Activated naive CD8-positive, alpha-beta T cell treated with anti-CD3 and anti-CD28 coated beads, Interleukin-2, amount 50 U/mL, for 16 hours (primary cell): ENCODE results near the gene NR1H4.
"Not testable (repeated sequence)": the region's sequence is repeated elsewhere in the genome, so short reads cannot be mapped to it uniquely, and the experiment has no call there.

Experiments used
- DNase-seq: peaks from one replicate; pipeline ENCODE4 v3.0.0-alpha.2; 2020; ENCODE audit warnings: low read depth, low spot score

Gene NR1H4

GRCh38 chr12:100473716-100474150, at the start of gene NR1H4:
Gene NR1H4 (plus strand): TSS chr12:100473866. CDS start chr12:100493324, 19,458 bp downstream.
- DNase-seq, result no peak

- DNase-seq, result no peak
These were observed 47.5 kb upstream of the NR1H4 start for GRCh38 chr12:100426145-100426544.

- no peak for DNase-seq
These were observed 46.6 kb upstream of the NR1H4 start for GRCh38 chr12:100427078-100427477.

- not testable (repeated sequence) for DNase-seq
These were observed 43.4 kb upstream of the NR1H4 start for GRCh38 chr12:100430251-100430650.

GRCh38 chr12:100433701-100434100, 40.0 kb upstream of the NR1H4 start:
- no peak for DNase-seq

DNA sequence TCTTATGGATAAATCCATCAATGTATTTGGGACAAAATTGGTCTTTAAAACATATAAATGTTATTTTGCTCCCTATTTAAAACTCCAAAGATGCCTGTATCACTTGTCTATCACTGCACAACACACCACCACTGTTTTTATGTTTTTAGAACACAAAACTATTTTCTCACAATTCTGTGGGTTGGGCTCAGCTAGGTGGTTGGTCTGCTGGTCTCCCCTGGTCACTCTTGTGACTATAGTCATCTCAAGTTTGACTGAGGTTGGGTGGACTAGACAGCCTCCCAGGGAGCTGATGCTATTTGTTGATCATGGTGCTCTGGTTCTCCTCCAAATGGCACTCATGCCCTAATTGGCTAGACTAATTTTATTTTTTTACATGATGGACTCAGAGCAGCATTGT, 39.5 kb upstream of the NR1H4 start:
- DNase-seq, result no peak

DNA sequence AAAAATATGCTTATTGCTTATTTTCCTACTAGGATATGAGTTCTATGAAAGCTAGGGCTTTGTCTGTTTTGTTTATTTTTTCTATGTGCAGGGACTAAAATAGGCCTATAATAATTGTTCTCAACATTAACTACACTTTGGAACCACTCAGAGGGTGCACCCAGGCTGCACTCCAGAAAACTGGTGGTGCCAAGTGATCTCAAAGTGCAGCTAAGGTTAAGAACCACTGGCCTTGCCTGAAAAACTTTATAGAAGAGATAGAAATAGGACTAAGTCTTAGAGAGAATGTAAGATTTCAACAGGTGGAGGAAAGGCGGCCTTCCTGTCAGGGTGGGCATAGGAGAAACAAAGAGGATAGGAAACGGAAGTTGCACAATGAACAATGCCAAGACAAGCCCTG, 37.7 kb upstream of the NR1H4 start:
- no peak for DNase-seq

GRCh38 chr12:100437038-100437841, 36.4 kb upstream of the NR1H4 start:
- no peak for DNase-seq

DNA sequence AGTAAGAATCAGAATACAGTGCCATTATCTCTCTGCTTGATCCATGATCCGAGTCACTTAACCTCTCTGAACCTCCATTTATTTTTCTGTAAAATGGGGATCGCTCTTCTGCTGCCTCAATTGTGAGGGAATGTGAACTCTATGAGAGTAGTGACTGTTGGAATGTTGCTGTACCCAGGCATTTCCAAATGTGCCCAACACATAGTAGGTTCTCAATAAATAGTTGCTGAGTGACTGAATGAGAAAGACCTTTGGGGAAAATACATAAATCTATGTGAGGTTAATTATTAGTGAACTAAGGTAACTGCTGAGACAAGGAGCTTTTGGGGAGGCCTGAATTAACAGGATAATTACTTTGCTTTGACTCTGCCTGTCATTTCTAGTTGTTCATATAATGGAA, 33.9 kb upstream of the NR1H4 start:
- DNase-seq, result no peak

DNA sequence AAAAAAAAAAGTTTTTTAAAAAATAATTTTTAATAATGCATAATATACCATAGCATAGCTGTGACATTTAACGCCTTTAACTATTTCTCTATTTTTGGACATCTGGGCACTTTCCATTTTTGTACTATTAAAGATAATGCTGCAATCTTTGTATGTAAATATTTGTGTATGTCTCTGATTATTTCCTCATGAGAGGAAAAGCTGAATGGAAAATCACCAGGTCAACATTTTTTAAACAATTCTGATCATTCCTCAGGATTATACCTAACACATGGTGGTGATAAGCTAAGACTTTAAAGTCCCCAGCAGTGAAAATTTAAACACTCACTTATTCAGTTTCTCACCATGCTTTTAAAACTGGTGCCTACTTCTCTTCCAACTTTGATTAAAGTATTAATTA, 31.3 kb upstream of the NR1H4 start:
- no peak for DNase-seq

- DNase-seq, result no peak
These were observed 30.2 kb upstream of the NR1H4 start for GRCh38 chr12:100443434-100443833.

DNA sequence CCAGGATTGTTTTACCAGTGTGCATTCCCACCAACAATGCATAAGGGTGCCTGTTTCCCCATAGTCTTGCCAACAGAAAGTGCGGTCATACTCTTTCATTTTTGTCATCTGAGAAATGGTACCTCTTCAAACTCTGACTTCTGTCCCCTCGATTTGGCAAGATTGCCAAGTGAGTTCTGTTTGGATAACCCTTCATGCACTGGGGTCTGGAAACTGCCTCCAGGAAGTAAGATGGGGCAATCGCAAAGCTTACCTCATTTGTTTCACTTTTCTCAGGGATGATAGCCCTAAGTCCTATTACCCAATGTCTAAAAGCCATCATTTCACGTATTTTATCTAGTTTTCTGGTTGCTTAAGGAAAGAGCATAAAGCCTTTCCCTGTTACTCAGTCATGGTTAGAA, 28.6 kb upstream of the NR1H4 start:
- DNase-seq, result no peak

- DNase-seq, result no peak
These were observed 26.3 kb upstream of the NR1H4 start for GRCh38 chr12:100447381-100447780.

DNA sequence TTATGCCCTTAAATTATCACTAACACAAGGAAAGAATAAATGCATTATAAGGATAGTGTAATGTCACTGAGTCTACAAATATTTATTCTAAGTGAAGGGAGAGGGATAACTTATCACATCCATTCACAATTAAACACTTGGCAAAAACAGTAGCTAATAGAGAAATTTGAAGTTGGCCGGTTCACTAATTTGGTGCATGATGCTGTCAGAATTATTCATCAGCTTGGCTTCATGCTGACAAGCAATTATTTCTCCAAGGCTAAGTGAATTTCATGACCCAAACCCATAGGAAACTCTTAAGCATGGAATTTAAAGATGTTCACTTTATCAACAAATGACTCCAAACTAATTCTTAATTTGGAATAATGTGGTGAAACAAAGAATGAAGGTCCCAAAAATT, 25.0 kb upstream of the NR1H4 start:
- DNase-seq, result no peak

DNA sequence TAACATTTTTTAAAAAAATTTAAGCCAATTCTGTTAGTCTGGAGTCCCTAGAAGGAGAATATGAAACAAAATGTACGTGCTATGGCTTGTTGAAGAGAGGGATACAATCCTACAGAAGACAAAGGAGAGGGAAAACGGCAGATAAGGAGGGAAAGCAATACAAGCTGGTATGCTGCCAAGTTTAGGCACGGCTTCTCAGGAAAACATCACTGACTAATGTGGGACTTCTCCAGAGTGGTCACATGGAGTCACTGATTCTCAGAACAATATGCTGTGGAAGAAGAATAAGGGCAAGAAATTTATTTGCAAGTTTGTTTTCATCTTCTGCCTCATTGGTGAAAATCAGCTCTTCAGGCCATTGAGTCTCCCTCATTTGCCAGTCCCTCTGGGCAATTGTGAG, 22.9 kb upstream of the NR1H4 start:
- DNase-seq, result no peak

DNA sequence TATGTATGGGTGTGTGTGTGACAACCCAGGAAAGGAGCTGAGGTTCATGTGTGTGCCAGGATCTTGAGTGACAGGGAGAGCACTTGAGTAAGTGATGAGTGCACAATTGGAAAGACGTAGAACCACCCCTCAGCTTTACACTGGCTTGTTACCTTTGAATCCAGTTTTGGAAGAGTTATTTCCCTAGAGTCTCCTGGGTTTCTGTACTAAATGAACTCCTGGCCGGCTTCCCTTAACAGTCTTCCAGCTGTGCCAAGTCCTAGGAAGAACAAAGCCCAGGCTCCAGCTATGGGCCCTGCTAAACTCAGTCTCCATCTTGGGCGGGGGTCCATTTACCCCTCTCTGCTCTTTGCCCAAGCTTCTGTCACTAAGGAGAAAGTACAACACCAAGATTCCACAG, 19.7 kb upstream of the NR1H4 start:
- DNase-seq, result no peak

DNA sequence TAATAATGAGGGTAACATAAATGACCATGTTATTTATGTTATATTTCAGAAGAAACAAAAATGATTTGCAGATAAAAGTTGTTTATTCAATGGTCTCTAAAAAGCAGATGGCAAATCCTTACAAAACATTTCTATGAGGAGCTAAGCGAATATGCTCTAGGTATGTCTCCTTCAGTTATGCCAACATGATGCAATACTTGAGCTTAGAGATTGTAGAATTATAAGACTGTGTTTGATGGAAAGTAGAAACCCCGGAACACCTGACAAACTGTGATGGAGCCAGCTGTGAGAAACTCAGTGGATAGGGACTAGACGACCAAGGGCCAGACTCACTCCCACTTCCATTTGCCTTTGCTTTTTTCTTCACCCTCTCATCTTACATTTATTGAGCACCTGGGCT, 17.8 kb upstream of the NR1H4 start:
- no peak for DNase-seq

GRCh38 chr12:100458191-100458590, 15.5 kb upstream of the NR1H4 start:
- DNase-seq, result no peak

DNA sequence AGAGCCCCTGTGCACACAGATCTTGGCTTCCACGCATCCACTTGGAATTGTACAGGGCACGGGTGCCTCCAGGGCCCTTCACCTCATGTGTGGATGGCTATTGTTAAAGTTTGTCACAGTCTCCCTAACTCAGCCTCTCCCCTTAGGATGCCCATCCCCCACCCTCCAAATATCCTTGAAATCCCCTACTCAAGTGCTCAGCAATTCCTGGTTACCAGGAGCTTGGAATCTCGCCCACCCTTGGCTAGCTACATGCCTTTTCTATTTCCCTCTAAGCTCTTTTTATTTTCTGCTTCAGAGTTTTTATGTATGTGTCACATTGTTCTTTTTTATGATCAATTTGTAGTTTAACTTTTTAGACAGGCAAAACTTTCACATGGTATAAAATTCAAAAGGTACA, 13.0 kb upstream of the NR1H4 start:
- DNase-seq, result no peak

- no peak for DNase-seq
These were observed 12.2 kb upstream of the NR1H4 start for GRCh38 chr12:100461330-100461973.

DNA sequence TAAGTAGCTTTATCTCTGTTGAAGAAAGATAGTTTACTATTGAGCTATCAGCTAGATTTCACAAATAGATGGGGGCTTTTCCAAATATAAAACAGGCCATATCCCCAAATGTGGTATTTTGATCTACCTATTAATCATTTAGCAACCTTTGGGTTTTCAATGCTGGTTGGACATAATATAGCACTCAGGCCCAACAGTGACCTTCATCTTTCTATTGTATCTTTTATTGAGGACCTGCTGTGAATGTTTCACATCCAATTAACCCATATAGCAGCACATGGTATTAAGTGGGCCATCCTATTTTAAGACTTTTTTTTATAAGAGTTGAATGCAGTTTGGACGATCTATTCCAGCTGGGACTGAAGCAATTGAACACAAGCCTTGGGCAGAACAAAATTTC, 10.0 kb upstream of the NR1H4 start:
- DNase-seq, result no peak

DNA sequence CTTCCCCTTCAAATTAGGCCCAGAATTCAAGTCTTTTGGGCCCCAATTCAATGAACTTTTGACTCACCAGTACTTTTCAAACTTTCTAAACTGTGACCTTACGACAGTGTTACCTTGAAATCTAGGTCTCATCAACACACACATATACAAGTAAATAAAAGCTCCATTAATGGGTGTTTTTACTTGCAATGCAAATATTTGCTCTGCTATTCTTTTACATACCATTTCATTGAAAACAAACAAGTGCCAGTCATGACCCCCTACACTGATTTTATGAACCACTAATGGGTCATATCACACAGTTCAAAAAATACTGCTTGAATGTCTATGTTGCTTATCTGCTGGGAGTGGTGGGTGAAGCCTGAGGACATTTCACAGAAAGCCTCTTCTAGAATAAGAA, 9.1 kb upstream of the NR1H4 start:
- DNase-seq, result no peak

DNA sequence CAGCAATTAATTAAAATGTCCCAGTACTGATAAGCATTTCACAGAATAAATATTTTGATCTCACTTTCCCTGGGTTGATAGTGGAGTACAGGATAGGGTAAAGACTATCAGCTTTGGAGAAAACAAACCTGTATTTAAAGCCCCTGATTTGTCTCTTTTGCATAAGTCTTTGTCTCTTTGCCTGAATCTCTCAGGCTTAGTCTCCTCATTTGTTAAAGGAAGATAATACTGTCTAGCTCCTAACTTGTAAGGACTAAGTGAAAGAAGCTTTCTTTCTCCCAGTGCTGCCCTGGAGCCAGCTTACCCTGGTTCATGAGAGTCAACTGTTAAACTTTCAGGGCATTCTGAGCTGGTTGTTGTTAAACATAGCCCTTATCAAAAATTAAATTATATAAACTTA, 5.5 kb upstream of the NR1H4 start:
- no peak for DNase-seq
